ENCODE measurements around the gene WASL.
"Not testable (repeated sequence)": the region's sequence is repeated elsewhere in the genome, so short reads cannot be mapped to it uniquely, and the experiment has no call there.

The WASL gene

GRCh38 chr7:123741940-123742339, 6.9 kb downstream of the WASL start:
- peaks cover 0 to 91% (median 39%) of the 10 kb centered on the region in 4 donors for H3K4me1 ChIP-seq
- H3K27ac ChIP-seq = no peak overlapping the region
- intact Hi-C loops (cut with DNase I; ENCODE audit: low total_unique reads) = no loop called here
- H3K27me3 ChIP-seq = no peaks in the 10 kb centered on the region
- no peak overlapping the region for H3K4me3 ChIP-seq
- H3K36me3 ChIP-seq = no peaks in the 10 kb centered on the region
- H3K9me3 ChIP-seq = no peaks in the 10 kb centered on the region
- no peak for TF ChIP-seq CTCF (IDR thresholded peaks at IDR 0.05)
- DNase-seq = no peak

GRCh38 chr7:123738808-123739207, 10.0 kb downstream of the WASL start:
- Histone ChIP-seq H3K4me3 (no peak overlapping the region), H3K36me3 (no peaks in the 10 kb centered on the region), H3K27me3 (no peaks in the 10 kb centered on the region), H3K9me3 (no peaks in the 10 kb centered on the region), H3K27ac (no peak overlapping the region), H3K4me1 (peaks cover 0 to 63% (median 13%) of the 10 kb centered on the region in 4 donors)
- no peak for DNase-seq
- intact Hi-C loops (cut with DNase I; ENCODE audit: low total_unique reads) = no loop called here
- TF ChIP-seq CTCF (IDR thresholded peaks at IDR 0.05) = no peak

GRCh38 chr7:123738356-123738755, 10.4 kb downstream of the WASL start:
- no peak for DNase-seq
- Histone ChIP-seq H3K4me1 (peaks cover 0 to 58% (median 10%) of the 10 kb centered on the region in 4 donors), H3K27ac (no peak overlapping the region), H3K9me3 (no peaks in the 10 kb centered on the region), H3K4me3 (no peak overlapping the region), H3K27me3 (no peaks in the 10 kb centered on the region), H3K36me3 (no peaks in the 10 kb centered on the region)
- intact Hi-C loops (cut with DNase I; ENCODE audit: low total_unique reads) = no loop called here
- TF ChIP-seq CTCF (IDR thresholded peaks at IDR 0.05) = no peak

- H3K27me3 ChIP-seq; H3K36me3 ChIP-seq; H3K9me3 ChIP-seq; H3K27ac ChIP-seq; DNase-seq; intact Hi-C loops (cut with DNase I; ENCODE audit: low total_unique reads); H3K4me3 ChIP-seq: not testable (repeated sequence)
- H3K4me1 ChIP-seq = peaks cover 0 to 47% (median 7%) of the 10 kb centered on the region in 4 donors
Observed at GRCh38 chr7:123737168-123737674, 11.6 kb downstream of the WASL start.

GRCh38 chr7:123735539-123735938, 13.3 kb downstream of the WASL start:
- Histone ChIP-seq H3K4me3 (no peak overlapping the region), H3K9me3 (peaks cover 0 to 3% (median 0%) of the 10 kb centered on the region in 3 donors), H3K27ac (no peak overlapping the region), H3K36me3 (no peaks in the 10 kb centered on the region), H3K4me1 (peaks cover 0 to 31% (median 3%) of the 10 kb centered on the region in 4 donors), H3K27me3 (no peaks in the 10 kb centered on the region)
- intact Hi-C loops (cut with DNase I; ENCODE audit: low total_unique reads) = no loop called here
- no peak for TF ChIP-seq CTCF (IDR thresholded peaks at IDR 0.05)
- DNase-seq = no peak

GRCh38 chr7:123734498-123734897, 14.3 kb downstream of the WASL start:
- intact Hi-C loops (cut with DNase I; ENCODE audit: low total_unique reads) = no loop called here
- no peak overlapping the region for H3K4me3 ChIP-seq
- peaks cover 0 to 26% (median 2%) of the 10 kb centered on the region in 4 donors for H3K4me1 ChIP-seq
- H3K27ac ChIP-seq = no peak overlapping the region
- no peaks in the 10 kb centered on the region for H3K27me3 ChIP-seq
- DNase-seq = no peak
- no peak for TF ChIP-seq CTCF (IDR thresholded peaks at IDR 0.05)
- peaks cover 0 to 3% (median 0%) of the 10 kb centered on the region in 3 donors for H3K9me3 ChIP-seq
- H3K36me3 ChIP-seq = no peaks in the 10 kb centered on the region

All from tibial artery (tissue), 4 donors.